Peyer's patch (tissue), 4 donors: Measurements from ENCODE around the gene NOX5.

ENCODE experiments used
- POLR2A ChIP-seq, 2 donors: fragments of 450-650 bp; IDR thresholded peaks; one replicate each; pipeline ENCODE4 v1.5.1; 2017; ENCODE audit warnings: antibody characterized with exemption in 2 of 2, mild to moderate bottlenecking in 2 of 2, moderate library complexity in 2 of 2
- TF ChIP-seq, protein P1 (sequence below), 6 experiments: fragments of 450-650 bp in 4 of 6; fragments of 200-600 bp in 2 of 6; sonication (generic) in 1 of 6; IDR thresholded peaks; one replicate each; pipeline ENCODE4 v1.5.1; 2017 to 2019; ENCODE audit warnings: antibody characterized with exemption in 6 of 6, mild to moderate bottlenecking in 3 of 6, moderate library complexity in 1 of 6

DNA sequence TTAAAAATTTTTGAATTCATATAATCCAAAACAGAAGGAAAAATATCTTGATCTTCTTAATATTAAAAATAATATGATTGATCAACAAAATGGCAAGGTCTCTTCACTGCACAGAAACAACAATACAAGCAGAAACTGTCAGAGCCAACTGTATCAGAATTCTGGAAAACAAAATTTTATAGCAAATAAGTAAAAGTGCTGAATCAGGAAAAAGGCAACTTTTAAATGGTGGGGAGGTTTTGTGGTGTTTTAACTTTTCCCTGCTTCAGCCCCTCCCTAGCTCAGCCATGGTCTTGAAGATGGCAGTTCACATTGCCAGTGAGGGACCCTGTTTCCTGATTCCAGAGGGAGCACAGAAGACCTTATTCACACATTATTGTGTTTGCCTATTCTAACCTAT is 46.5 kb upstream of the NOX5 start:
- TF ChIP-seq, protein P1, sequence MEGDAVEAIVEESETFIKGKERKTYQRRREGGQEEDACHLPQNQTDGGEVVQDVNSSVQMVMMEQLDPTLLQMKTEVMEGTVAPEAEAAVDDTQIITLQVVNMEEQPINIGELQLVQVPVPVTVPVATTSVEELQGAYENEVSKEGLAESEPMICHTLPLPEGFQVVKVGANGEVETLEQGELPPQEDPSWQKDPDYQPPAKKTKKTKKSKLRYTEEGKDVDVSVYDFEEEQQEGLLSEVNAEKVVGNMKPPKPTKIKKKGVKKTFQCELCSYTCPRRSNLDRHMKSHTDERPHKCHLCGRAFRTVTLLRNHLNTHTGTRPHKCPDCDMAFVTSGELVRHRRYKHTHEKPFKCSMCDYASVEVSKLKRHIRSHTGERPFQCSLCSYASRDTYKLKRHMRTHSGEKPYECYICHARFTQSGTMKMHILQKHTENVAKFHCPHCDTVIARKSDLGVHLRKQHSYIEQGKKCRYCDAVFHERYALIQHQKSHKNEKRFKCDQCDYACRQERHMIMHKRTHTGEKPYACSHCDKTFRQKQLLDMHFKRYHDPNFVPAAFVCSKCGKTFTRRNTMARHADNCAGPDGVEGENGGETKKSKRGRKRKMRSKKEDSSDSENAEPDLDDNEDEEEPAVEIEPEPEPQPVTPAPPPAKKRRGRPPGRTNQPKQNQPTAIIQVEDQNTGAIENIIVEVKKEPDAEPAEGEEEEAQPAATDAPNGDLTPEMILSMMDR (IDR thresholded peaks at IDR 0.05) = no peak
- no peak for TF ChIP-seq POLR2A (IDR thresholded peaks at IDR 0.05)
